GM12892 (cell line): ENCODE measurements around the gene DISP2.

Experiments
- POLR2A ChIP-seq: IDR thresholded peaks from 2 replicates; pipeline ENCODE4 v1.6.1; 2011; ENCODE audit warnings: low read depth, low read length, control low read depth
- POLR2AphosphoS5 ChIP-seq: IDR thresholded peaks from 2 replicates; pipeline ENCODE4 v1.6.1; 2011; ENCODE audit warnings: low read depth, low read length, control low read depth
- TAF1 ChIP-seq: IDR thresholded peaks from 2 replicates; pipeline ENCODE4 v1.6.1; 2011; ENCODE audit warnings: low read depth, mild to moderate bottlenecking, control low read depth, low read length, borderline replicate concordance

DNA sequence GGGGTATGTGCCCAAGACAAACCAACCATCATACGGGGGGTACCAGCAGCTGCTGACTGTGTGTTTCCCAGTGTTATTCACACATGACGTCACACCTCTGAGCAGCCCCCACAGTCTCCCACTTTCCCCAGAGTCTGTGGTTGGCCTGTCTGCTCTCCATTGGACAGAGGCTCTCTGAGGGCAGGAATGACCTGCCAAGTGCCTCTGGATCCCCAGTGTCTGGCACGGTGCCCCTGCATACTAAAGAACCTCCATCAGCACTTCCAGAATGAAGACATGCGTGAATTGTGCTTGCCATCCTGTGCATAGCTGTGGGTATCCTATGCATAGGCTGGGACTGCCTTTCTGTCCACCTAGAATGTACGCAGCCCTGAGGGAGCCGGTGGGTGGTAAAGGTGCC lies 13.8 kb upstream of the DISP2 start:
- TF ChIP-seq POLR2AphosphoS5 (no peak), POLR2A (no peak), TAF1 (no peak)
